Activated gamma-delta T cell treated with anti-CD3 and anti-CD28 coated beads, Interleukin-2, amount 50 U/mL, for 16 hours (primary cell): ENCODE measurements around the gene SLC24A1.
A peak's percentile ranks its signal among the peaks of the same experiment; 100 is the strongest.
"Not testable (repeated sequence)": the region's sequence is repeated elsewhere in the genome, so short reads cannot be mapped to it uniquely, and the experiment has no call there.

Experiments used
- DNase-seq: peaks from one replicate; pipeline ENCODE4 v3.0.0-alpha.2; 2020; ENCODE audit warnings: low read depth

Gene SLC24A1

GRCh38 chr15:65621638-65622037 is at the start of gene SLC24A1:
Gene SLC24A1 (plus strand): TSS chr15:65621938. CDS start chr15:65624081, 2,143 bp downstream.
- no peak for DNase-seq

GRCh38 chr15:65571971-65572370 is 49.8 kb upstream of the SLC24A1 start:
- no peak for DNase-seq

GRCh38 chr15:65576664-65577063 is 45.1 kb upstream of the SLC24A1 start:
- no peak for DNase-seq

- no peak for DNase-seq
Observed at GRCh38 chr15:65577129-65577996, 44.4 kb upstream of the SLC24A1 start.

- no peak for DNase-seq
Observed at GRCh38 chr15:65578904-65579728, 42.6 kb upstream of the SLC24A1 start.

GRCh38 chr15:65579762-65580161 is 42.0 kb upstream of the SLC24A1 start:
- DNase-seq = no peak

- no peak for DNase-seq
Observed at GRCh38 chr15:65580287-65580686, 41.5 kb upstream of the SLC24A1 start.

- peak; percentile 24 for DNase-seq
Observed at GRCh38 chr15:65583701-65584100, 38.0 kb upstream of the SLC24A1 start.

GRCh38 chr15:65584241-65584640 is 37.5 kb upstream of the SLC24A1 start:
- DNase-seq = no peak

- DNase-seq = no peak
Observed at GRCh38 chr15:65587094-65587493, 34.6 kb upstream of the SLC24A1 start.

GRCh38 chr15:65595960-65596359 is 25.8 kb upstream of the SLC24A1 start:
- DNase-seq = no peak

GRCh38 chr15:65598468-65598867 is 23.3 kb upstream of the SLC24A1 start:
- DNase-seq = no peak

GRCh38 chr15:65599677-65600076 is 22.1 kb upstream of the SLC24A1 start:
- DNase-seq = no peak

GRCh38 chr15:65603134-65603533 is 18.6 kb upstream of the SLC24A1 start:
- no peak for DNase-seq

- DNase-seq = no peak
Observed at GRCh38 chr15:65603559-65603958, 18.2 kb upstream of the SLC24A1 start.

- DNase-seq = peak; percentile 85
Observed at GRCh38 chr15:65610871-65611718, 10.6 kb upstream of the SLC24A1 start, which contains the start of gene INTS14. Gene INTS14 (minus strand): TSS chr15:65611131. CDS start chr15:65607380, 3,751 bp downstream.

- no peak for DNase-seq
Observed at GRCh38 chr15:65611888-65612615, 9.7 kb upstream of the SLC24A1 start.

GRCh38 chr15:65612616-65612946 is 9.2 kb upstream of the SLC24A1 start:
- DNase-seq = no peak

GRCh38 chr15:65612949-65613744 is 8.6 kb upstream of the SLC24A1 start:
- no peak for DNase-seq

- not testable (repeated sequence) for DNase-seq
Observed at GRCh38 chr15:65615887-65616286, 5.9 kb upstream of the SLC24A1 start.
